Effector CD8-positive, alpha-beta T cell (primary cell): ENCODE results near the gene MRPL20.
A peak's percentile ranks its signal among the peaks of the same experiment; 100 is the strongest.
"Not testable (repeated sequence)": the region's sequence is repeated elsewhere in the genome, so short reads cannot be mapped to it uniquely, and the experiment has no call there.

Source experiments
- DNase-seq: peaks from one replicate; lab custom pipeline; 2025; lab: John Stamatoyannopoulos, UW
- total RNA-seq, 4 experiments: gene quantifications; one replicate each; lab custom pipeline; 2026; lab: John Stamatoyannopoulos, UW

Gene MRPL20
- total RNA-seq = 48.6 to 79.8 (median 57.7) reads per million in 4 experiments

- DNase-seq = peak; percentile 91
Observed at GRCh38 chr1:1406821-1407635, at the start of gene MRPL20. Gene MRPL20, minus strand, starts transcription at chr1:1407293. Its CDS starts 76 bp downstream, at chr1:1407217.

- DNase-seq = not testable (repeated sequence)
Observed at GRCh38 chr1:1456683-1457255, 49.7 kb upstream of the MRPL20 start.

GRCh38 chr1:1455934-1456333, 48.8 kb upstream of the MRPL20 start:
- not testable (repeated sequence) for DNase-seq

GRCh38 chr1:1455366-1455884, 48.3 kb upstream of the MRPL20 start:
- DNase-seq = no peak

- not testable (repeated sequence) for DNase-seq
Observed at GRCh38 chr1:1454286-1455056, 47.4 kb upstream of the MRPL20 start.

- DNase-seq = no peak
Observed at GRCh38 chr1:1452882-1453281, 45.8 kb upstream of the MRPL20 start.

GRCh38 chr1:1452365-1452739, 45.3 kb upstream of the MRPL20 start:
- DNase-seq = not testable (repeated sequence)

GRCh38 chr1:1451696-1452364, 44.7 kb upstream of the MRPL20 start:
- DNase-seq = no peak

- not testable (repeated sequence) for DNase-seq
Observed at GRCh38 chr1:1450616-1451015, 43.5 kb upstream of the MRPL20 start.

GRCh38 chr1:1449099-1449739, 42.1 kb upstream of the MRPL20 start, which contains the start of gene ATAD3C:
Gene ATAD3C, plus strand, starts transcription at chr1:1449689. Its CDS starts 995 bp downstream, at chr1:1450684.
- DNase-seq = no peak

GRCh38 chr1:1446631-1447030, 39.5 kb upstream of the MRPL20 start:
- DNase-seq = not testable (repeated sequence)

- DNase-seq = no peak
Observed at GRCh38 chr1:1442069-1442770, 35.1 kb upstream of the MRPL20 start.

- DNase-seq = peak; percentile 38
Observed at GRCh38 chr1:1441002-1441888, 34.2 kb upstream of the MRPL20 start.

GRCh38 chr1:1440262-1441001, 33.3 kb upstream of the MRPL20 start:
- DNase-seq = no peak

- no peak for DNase-seq
Observed at GRCh38 chr1:1439546-1440261, 32.6 kb upstream of the MRPL20 start.

- DNase-seq = no peak
Observed at GRCh38 chr1:1438531-1439381, 31.7 kb upstream of the MRPL20 start.

GRCh38 chr1:1437904-1438376, 30.8 kb upstream of the MRPL20 start:
- no peak for DNase-seq
